GM18498 (cell line): ENCODE measurements around the gene EMILIN1.
A peak's percentile ranks its signal among the peaks of the same experiment; 100 is the strongest.

Experiments
- ATAC-seq: cut with Tn5 transposase; IDR thresholded peaks from one replicate; pipeline ENCODE4 v1.9.1; 2021; ENCODE audit warnings: mild to moderate bottlenecking, moderate library complexity; ENCODE audit not compliant: unreplicated experiment

EMILIN1 gene

DNA sequence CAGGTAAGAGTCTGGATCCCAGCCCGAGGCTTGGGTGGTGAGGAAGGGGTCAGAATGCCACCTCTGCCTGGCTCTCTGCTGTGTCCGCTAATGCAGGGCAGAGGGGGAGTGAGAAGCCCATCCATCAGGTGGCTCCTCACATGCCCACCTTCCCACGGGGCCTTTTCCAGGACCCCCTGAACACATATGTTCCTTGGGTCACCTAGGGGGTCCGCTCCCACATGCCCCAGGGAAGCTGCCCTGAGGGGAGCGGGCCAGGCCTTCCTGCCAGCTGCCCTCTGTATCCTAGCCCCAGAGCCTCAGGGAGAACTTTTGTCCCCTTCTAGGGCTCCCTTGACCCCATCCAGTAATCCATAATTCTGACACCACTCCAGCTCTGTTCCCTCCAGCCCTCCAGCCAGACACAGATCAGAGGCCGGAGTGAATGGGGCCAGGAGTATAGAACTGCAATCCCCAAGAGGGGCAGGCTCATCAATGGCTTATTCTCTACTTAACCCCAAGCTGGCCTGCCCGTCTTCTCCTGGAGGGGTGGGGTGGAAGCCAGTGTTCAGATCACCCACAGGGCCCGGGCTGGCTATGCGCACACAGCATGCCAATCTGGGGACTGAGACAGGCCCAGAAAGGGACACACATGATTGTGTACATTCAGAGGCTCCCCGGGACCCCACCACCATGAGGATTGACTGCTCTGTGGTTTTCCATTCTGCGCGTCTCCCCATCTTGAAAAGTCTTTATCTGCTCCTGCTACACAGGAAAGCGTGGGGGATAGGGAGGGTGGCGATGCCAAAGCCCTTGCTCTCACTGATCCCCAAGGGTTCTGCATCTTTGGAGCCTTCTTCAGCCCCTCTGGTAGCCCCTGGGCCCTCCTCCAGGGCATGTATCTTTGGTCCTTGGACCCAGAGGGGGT, 1.1 kb downstream of the EMILIN1 start:
- ATAC-seq: no peak

DNA sequence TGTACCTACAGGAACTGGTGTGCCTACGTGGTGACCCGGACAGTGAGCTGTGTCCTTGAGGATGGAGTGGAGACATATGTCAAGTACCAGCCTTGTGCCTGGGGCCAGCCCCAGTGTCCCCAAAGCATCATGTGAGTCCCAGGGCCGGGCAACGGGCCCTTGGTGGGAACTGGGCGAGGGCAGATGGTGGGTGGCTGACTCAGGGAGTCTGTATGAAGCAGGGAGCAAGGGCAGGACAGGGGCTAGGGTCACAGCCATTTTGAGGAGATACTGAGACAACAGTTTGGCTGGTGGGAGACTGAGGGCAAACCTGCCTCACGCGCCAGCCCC, 1.7 kb downstream of the EMILIN1 start:
- ATAC-seq: no peak

DNA sequence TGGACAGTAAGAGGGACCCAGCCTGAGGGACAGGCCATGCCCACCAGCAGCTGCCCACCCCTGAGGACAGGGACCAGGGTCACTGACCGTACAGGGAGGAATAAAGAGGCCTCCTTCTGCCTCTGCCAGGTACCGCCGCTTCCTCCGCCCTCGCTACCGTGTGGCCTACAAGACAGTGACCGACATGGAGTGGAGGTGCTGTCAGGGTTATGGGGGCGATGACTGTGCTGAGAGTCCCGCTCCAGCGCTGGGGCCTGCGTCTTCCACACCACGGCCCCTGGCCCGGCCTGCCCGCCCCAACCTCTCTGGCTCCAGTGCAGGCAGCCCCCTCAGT, 2.2 kb downstream of the EMILIN1 start:
- no peak for ATAC-seq

DNA sequence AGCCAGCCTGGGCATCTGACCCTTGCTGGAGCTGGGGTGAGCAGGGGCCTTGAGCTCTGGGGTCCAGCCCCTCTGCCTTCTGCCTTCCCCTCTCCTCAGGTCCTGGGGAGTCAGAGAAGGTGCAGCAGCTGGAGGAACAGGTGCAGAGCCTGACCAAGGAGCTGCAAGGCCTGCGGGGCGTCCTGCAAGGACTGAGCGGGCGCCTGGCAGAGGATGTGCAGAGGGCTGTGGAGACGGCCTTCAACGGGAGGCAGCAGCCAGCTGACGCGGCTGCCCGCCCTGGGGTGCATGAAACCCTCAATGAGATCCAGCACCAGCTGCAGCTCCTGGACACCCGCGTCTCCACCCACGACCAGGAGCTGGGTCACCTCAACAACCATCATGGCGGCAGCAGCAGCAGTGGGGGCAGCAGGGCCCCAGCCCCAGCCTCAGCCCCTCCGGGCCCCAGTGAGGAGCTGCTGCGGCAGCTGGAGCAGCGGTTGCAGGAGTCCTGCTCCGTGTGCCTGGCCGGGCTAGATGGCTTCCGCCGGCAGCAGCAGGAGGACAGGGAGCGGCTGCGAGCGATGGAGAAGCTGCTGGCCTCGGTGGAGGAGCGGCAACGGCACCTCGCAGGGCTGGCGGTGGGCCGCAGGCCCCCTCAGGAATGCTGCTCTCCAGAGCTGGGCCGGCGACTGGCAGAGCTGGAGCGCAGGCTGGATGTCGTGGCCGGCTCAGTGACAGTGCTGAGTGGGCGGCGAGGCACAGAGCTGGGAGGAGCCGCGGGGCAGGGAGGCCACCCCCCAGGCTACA, 3.8 kb downstream of the EMILIN1 start:
- no peak for ATAC-seq

DNA sequence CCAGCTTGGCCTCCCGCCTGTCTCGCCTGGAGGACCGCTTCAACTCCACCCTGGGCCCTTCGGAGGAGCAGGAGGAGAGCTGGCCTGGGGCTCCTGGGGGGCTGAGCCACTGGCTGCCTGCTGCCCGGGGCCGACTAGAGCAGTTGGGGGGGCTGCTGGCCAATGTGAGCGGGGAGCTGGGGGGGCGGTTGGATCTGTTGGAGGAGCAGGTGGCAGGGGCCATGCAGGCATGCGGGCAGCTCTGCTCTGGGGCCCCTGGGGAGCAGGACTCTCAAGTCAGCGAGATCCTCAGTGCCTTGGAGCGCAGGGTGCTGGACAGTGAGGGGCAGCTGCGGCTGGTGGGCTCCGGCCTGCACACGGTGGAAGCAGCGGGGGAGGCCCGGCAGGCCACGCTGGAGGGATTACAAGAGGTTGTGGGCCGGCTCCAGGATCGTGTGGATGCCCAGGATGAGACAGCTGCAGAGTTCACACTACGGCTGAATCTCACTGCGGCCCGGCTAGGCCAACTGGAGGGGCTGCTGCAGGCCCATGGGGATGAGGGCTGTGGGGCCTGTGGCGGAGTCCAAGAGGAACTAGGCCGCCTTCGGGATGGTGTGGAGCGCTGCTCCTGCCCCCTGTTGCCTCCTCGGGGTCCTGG, 4.5 kb downstream of the EMILIN1 start:
- no peak for ATAC-seq

DNA sequence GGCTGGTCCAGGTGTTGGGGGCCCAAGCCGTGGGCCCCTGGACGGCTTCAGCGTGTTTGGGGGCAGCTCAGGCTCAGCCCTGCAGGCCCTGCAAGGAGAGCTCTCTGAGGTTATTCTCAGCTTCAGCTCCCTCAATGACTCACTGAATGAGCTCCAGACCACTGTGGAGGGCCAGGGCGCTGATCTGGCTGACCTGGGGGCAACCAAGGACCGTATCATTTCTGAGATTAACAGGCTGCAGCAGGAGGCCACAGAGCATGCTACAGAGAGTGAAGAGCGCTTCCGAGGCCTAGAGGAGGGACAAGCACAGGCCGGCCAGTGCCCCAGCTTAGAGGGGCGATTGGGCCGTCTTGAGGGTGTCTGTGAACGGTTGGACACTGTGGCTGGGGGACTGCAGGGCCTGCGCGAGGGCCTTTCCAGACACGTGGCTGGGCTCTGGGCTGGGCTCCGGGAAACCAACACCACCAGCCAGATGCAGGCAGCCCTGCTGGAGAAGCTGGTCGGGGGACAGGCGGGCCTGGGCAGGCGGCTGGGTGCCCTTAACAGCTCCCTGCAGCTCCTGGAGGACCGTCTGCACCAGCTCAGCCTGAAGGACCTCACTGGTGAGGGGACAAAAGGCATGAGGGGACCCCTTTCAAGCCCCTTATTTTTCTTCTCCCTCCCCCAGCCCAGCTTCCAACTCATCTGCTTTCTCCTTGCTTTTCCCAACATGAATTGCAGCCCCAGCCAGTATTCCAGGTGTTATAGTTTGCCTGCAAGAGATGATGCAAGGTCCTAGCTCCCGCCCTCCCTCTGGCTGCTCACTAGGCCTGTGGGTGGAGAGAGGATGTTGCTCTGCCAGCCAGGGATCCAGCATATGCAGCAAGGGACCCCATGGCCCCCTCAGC, 5.2 kb downstream of the EMILIN1 start:
- ATAC-seq: no peak

DNA sequence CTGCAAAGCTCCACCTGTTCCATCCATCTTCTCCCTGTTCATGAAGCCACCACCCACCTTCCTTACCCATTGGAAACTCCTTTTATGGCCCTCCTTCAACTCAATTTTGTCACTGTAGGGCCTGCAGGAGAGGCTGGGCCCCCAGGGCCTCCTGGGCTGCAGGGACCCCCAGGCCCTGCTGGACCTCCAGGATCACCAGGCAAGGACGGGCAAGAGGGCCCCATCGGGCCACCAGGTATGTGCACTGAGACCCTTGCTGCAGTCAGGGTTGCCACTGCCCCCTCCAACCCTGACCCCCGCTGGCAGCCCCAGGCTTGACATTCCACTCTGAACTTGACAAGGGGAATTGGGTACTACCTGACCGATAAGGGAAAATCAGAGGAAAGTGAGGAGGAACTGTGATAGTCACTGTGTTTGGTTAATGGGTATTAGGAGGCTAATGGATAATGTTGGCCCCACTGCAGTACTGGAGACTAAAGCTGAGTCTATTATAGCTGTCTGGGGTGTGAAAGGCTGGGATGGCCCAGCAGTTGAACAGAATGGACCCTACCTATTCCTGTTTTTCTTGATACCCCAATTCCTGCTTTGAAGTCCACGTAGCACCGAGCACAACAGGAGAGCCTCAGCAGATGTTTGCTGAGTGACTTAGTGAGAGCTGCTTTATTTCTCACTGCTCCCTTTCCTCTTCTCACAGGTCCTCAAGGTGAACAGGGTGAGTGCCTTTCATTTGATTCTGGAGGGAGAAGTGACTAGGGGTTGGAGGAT, 6.1 kb downstream of the EMILIN1 start:
- ATAC-seq: no peak

DNA sequence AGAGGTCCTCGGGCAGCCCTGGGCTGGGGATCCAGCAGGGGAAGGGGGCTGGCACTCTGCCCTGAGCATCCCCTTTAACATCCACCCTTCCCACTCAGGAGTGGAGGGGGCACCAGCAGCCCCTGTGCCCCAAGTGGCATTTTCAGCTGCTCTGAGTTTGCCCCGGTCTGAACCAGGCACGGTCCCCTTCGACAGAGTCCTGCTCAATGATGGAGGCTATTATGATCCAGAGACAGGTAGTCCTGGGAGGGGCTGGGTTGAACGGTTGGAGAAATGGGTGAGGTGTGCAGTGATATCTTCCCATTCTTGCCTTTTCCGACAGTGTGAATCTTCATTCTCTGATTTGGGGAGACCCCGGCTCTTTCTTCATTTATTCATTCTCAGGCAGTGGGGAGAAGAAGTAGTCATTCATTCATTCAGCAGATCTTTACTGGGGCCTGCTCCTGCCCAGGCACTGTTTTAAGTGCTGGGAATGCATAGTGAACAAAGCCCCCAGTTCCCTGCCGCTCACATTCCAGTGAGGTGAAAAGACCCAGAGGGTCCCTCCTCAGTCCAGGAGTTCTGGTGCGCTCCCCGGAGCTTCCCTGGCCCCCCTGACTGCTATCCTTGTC, 6.8 kb downstream of the EMILIN1 start:
- ATAC-seq: no peak

DNA sequence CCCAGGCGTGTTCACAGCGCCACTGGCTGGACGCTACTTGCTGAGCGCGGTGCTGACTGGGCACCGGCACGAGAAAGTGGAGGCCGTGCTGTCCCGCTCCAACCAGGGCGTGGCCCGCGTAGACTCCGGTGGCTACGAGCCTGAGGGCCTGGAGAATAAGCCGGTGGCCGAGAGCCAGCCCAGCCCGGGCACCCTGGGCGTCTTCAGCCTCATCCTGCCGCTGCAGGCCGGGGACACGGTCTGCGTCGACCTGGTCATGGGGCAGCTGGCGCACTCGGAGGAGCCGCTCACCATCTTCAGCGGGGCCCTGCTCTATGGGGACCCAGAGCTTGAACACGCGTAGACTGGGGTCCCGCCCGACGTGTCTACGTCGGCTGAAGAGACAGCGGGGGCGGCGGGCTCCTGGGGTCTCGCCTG, 7.3 kb downstream of the EMILIN1 start:
- peak; percentile 3 for ATAC-seq

DNA sequence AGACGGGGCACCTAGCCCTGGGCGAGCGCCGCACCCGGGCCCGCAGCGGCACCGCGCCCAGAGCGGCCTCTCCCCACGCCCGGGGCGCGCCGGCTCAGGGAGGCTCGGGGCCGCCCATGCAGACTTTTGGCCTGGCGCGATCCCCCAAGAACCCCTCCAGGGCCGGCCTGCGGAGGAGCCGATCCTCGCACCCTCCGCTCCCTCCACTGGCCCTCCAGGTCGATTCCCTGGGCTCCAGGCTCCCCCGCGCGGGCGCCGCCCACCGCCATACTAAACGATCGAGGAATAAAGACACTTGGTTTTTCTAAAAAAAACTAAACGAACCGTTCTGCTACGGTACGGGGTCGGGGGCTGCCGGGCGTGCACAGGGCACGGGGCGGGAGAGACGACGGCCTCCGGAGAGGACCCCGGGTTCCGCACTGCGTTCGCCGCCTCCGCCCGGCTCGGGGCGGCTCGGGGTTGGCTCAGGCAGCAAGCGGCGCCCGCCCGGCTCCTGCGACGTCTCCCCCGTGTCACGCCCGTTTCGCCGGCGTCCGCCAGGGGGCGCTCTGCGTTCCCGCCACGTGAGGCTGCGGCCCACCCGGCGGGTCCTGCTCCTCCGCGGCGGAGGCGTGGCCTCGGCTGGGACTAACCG, 7.8 kb downstream of the EMILIN1 start:
- peak; percentile 78 for ATAC-seq

DNA sequence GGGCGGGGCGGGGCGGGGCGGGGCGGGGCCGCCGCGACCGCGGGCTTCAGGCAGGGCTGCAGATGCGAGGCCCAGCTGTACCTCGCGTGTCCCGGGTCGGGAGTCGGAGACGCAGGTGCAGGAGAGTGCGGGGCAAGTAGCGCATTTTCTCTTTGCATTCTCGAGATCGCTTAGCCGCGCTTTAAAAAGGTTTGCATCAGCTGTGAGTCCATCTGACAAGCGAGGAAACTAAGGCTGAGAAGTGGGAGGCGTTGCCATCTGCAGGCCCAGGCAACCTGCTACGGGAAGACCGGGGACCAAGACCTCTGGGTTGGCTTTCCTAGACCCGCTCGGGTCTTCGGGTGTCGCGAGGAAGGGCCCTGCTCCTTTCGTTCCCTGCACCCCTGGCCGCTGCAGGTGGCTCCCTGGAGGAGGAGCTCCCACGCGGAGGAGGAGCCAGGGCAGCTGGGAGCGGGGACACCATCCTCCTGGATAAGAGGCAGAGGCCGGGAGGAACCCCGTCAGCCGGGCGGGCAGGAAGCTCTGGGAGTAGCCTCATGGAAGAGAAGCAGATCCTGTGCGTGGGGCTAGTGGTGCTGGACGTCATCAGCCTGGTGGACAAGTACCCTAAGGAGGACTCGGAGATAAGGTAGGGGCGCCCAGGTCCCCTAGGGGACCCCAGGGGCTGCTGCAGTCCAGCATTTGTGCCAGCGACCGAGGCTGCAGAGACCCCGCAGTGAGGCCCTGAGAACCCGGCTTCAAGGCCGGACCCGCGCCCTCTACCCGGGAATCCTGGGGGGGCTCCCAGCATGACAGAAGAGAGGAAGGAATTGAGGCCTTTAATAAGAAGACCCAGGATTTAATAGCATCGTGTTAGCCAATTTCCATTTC, 8.5 kb downstream of the EMILIN1 start, which contains the start of gene KHK:
Gene KHK, plus strand, starts transcription at position 49 of the 870 bp plus-strand sequence. Its CDS starts 488 bp downstream, at position 537.
- ATAC-seq: peak; percentile 1

DNA sequence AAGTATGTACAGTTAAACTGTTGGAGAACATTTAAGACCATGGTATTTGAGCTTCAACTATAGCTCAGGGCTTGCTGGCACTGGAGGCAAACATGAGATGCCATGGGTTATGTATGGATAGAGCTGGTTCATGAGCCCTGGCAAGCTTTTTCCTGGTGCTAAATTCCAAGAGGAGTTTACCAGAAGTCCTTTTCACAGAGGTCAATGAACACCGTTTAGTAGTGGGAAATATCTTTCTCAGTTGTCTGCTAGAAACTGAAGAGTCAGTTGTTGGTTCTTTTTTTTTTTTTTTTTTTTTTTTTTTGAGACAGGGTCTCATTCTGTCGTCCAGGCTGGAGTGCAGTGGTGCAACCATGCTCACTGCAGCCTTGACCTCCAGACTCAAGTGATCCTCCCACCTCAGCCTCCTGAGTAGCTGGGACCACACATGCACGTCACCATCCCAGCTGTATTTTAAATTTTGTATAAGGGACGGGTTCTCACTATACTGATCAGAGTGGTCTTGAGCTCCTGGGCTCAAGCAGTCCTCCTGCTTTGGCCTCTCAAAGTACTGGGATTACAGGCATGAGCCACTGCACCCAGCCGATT, 9.5 kb downstream of the EMILIN1 start:
- no peak for ATAC-seq

DNA sequence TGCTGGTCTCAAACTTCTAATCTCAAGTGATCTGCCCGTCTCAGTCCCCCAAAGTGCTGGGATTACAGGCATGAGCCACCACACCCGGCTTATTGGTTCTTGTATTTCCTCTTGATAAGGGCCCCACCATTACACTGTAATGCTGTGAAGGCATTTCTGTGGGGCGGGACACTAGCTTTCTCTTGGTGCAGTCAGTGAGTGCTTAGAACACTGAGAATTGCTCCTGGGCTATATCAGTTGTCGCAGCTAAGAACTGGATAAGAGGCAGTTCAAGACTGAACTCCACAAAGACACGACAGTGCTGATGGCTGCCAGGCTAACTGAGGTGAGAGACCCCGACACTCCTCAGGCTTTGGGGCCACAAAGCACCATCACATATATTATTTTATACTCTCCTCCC, 10.2 kb downstream of the EMILIN1 start:
- ATAC-seq: no peak

DNA sequence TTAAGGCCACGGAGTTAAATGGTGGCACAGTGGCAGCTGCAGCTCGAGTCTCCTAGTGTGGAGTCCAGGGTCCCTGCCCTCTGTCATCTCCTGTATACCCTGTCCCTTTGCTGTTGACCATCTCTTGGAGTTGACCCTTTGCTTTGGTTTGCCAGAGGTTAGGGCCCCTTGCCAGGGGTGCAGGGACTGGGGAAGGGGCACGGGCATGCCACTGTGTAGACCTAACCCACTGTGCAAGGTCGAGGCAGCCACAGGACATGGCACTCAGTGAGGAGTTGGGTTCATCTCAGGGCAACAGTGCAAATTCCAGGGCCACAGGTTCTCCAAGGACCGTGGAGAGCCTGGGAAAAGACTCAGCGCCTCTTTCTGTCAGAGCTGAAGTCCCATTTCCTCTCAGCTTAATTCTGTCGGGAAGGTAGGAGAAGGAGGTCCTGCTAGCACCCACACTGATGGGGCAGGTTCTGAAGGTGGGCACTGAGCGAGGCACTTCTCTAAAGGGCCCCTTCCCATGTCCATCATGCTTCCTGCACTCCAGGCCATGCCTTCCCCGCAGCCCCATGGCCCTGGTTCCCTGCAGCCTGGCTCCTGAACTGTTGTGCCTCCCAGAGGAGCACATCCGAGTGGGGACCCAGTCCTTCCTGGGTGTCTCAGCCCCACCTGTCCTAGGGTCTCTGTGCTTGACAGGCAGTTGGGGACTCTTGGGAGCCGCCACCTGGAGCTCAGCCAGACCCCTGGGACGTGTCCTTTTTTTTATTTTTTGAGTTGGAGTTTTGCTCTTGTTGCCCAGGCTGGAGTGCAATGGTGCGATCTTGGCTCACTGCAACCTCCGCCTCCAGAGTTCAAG, 10.9 kb downstream of the EMILIN1 start:
- no peak for ATAC-seq

DNA sequence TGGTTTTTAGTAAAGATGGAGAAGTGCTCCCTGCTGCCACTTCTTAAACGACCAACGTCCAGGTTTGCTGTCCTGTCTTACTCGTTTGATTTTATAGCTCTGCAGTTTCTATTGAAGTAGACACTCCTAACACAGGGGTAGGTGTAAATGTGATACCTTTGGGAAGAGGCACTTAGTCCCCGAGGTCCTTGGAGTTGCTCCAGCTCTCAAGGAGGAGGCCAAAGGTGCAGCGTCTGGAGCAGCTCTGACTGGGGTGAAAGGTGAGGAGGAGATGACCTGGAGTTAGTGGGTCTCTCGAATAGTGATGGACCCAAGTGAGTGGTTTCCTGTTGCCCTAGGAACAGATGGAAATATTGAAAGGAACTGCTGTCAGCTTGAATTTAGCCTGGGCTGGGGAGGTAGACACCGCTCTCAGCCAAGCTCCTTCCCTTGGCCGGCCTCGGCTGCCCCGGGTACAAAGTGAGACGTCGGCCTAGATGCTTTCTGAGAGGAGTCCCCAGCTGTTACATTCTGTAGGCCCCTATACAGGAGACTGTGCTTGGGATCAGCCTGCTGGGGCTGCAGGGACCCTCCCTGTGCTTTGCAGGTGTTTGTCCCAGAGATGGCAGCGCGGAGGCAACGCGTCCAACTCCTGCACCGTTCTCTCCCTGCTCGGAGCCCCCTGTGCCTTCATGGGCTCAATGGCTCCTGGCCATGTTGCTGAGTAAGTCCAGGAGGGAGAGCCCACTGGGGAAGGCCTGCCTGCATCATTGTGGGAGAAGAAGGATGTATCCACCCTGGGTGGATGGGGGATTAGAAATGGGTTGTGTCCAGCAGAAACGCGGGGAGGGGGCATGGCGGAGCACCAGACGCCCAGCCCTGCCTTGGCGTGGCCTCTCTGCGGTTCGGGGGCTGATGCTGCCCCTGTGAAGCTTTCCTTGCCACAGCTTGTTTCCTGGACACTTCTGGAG, 13.6 kb downstream of the EMILIN1 start:
- no peak for ATAC-seq
